HG02970 (cell line): ENCODE measurements around the gene PKN2.

Experiments used
- ATAC-seq: cut with Tn5 transposase; IDR thresholded peaks from one replicate; pipeline ENCODE4 v1.9.1; 2021; ENCODE audit warnings: mild to moderate bottlenecking, moderate library complexity, moderate number of reproducible peaks; ENCODE audit not compliant: unreplicated experiment, low FRiP score

PKN2 gene

DNA sequence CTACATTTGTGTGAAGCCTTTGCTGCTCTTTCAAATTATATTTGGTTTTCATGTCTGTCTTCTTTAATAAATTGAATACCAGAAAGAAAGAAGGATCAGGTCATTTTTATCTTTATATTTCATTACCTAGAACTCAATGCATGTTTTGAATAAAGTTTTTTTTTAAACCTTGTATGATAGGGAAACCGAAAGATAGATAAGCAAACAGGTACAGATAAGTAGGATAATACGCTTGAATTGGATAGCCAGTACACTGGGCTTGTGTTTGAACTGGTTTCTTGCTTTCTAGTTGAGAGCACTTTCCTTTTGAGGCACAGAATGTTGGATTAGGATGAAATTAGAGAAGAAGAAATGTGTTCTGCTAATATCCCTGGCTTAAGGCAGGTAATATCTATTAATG, 46.9 kb downstream of the PKN2 start:
- no peak for ATAC-seq

DNA sequence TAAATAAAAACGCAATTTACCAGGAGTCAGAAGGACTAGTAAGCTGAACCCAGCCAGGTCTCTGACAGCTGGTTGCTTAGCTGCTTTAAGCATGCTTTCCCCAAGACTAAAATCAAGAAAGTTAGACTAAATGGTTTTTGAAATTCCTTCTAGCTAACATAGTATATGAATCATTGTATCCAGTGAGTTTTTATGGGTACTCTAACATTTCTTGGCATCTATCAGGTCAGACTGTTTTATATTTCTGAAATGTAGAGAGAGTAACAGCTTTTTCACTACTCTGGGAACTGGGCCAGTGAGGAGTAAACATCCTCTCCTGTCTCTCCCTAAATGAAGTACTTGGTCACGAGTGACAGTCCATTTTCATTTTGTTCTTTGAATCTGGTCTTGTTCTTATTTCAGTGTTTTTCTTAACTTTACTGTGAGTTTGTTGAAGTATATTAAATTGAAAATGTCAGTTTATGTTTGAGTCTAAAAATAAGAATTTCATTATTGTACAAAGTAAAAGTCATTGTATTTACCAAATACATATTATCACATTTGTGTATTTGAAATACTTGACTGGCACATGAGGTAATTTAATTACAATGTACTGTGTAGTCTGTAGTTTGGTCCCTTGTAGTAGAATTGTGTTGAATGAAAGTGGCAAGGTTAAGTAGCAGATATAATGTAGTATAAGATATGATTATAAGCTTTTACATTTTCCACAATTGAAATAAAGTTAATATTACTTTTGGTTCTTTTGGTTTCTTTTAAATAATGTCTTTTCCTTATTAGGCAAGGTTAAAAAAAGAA, 47.6 kb downstream of the PKN2 start:
- ATAC-seq = no peak

GRCh38 chr1:88735382-88735781, 51.3 kb downstream of the PKN2 start:
- no peak for ATAC-seq

GRCh38 chr1:88735909-88736308, 51.8 kb downstream of the PKN2 start:
- no peak for ATAC-seq

GRCh38 chr1:88736633-88737248, 52.7 kb downstream of the PKN2 start:
- ATAC-seq = no peak

GRCh38 chr1:88737338-88737927, 53.4 kb downstream of the PKN2 start:
- ATAC-seq = no peak

GRCh38 chr1:88740784-88741183, 56.7 kb downstream of the PKN2 start:
- no peak for ATAC-seq

DNA sequence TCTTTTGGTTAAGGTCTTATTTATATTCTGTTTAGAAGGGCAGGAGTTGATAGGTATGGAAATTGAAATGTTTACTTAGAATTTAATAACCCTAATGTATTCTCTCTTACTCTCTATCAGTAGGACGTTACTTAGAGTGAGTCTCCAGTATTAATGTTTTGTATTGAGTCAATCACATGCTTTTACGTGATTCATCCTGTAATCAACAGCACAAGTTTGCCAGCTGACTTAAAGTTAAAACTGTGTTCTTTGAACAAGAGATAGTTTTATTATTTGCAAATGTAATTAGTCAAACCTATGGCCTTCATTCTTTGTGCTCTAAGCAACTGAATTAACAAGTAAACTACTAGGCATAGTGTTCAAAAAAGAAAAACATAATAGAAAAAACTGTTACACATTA, 57.3 kb downstream of the PKN2 start:
- ATAC-seq = no peak

- no peak for ATAC-seq
Measured at GRCh38 chr1:88742531-88742930, 58.5 kb downstream of the PKN2 start.

GRCh38 chr1:88744142-88744541, 60.1 kb downstream of the PKN2 start:
- ATAC-seq = no peak

DNA sequence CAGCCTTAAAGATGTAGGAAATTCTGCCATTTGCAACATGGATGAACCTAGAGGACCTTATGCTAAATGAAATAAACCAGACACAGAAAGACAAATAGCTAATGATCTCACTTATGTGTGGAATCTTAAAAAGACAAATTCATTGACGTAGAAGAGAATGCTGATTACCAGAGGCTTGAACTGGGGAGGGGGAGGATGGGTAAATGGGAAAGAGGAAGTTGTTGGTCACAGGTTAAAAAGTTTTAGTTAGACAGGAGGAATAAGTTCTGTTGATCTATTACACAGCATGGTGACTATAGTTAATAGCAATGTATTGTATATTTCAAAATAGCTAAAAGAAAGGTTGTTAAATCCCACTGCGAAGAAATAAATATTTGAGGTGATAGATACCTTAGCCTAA, 62.8 kb downstream of the PKN2 start:
- no peak for ATAC-seq

DNA sequence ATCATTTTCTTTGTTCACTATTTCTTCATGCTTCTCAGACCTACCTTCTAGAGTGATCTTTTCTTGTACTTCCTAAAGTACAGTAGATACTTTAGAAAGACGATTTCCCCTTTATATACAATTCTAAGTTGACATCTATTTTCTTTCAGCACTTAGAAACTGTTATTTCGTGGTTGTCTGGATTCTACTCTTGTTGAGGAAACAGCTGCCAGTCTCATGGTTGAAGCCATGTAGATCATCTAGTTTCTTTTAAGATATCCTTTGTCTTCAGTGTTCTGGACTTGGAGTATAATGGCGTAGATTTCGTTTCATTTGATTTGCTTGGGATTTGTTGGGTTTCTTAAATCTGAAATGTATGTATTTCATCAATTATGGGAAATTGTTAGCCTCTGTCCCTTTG, 67.6 kb downstream of the PKN2 start:
- ATAC-seq = no peak

GRCh38 chr1:88753506-88753905, 69.4 kb downstream of the PKN2 start:
- no peak for ATAC-seq

- no peak for ATAC-seq
Measured at GRCh38 chr1:88763649-88764406, 79.8 kb downstream of the PKN2 start.

DNA sequence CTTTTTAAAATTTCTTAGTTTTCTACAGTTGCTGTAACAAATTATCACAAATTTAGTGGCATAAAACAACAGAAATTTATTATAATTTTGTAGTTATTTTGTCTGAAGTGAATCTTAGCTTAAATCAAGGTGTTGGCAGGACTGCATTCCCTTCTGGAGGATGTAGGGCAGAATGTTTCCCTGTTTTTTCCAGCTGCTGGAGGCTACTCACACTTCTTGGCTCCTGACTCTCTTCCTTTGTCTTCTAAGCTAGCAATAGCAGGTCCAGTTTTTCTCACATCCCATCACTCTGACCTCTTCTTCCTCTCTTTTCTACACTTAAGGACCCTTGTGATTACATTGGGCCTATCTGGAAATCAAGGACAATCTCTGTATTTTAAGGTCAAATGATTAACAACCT, 84.1 kb downstream of the PKN2 start:
- ATAC-seq = no peak

GRCh38 chr1:88768816-88769215, 84.7 kb downstream of the PKN2 start:
- ATAC-seq = no peak

DNA sequence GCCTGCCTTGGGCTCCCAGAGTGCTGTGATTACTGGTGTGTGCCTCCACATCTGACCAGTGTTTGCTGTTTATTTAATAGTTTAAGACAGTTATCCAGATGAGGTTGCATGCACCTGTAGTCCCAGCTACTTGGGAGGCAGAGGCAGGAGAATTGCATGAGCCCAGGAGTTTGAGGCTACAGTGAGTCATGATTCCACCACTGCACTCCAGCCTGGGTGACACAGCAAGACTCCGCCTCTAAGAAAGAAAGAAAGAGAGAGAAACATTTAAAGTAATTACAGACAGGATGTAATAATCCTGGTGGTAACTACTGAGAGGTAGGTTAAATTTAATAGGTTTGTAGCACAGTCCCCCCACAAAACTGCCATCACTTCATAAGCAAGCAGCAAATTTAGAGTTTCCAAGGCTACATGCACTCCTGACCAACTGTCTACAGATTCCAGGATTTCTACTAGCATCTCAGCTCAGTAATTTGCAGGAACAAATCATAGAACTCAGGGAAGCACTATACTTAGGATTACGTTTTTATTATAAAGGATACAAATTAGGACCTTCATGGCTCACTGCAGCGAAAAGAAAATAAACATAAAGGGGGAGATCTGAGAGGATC, 89.6 kb downstream of the PKN2 start:
- no peak for ATAC-seq

GRCh38 chr1:88774151-88774556, 90.1 kb downstream of the PKN2 start:
- no peak for ATAC-seq

DNA sequence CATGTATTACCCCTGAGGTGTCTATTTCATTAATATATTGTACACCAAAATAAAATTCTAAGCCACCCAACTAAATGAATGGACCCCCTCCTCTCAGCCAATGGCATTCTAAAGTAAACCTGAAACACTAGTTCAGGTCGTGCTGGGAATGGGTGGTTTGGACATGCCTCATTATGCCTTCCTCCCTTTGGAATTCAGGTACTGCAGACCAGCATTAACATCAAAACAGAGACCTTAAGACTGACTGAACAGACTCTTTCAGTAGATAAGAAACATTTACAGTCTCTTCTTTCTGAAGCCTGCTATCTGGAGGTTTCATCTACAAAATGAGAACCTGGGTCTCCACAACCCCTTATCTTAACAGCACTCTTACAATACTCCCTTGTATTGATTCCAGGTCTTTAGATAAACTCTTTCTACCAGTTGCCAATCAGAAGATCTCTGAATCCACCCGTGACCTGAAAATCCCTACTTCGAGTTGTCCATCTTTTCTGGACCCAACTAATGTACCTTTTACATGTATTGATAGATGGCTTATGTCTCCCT, 93.6 kb downstream of the PKN2 start:
- no peak for ATAC-seq

GRCh38 chr1:88779880-88780279, 95.8 kb downstream of the PKN2 start:
- ATAC-seq = no peak
